Mucosa of stomach (tissue), 1 donor: ENCODE measurements around the gene SLC5A8.
"Not testable (repeated sequence)": the region's sequence is repeated elsewhere in the genome, so short reads cannot be mapped to it uniquely, and the experiment has no call there.

Source experiments
- H3K27me3 ChIP-seq: one replicate; pipeline ENCODE4 v1.7.0; 2013; ENCODE audit warnings: mild to moderate bottlenecking, low read length; ENCODE audit not compliant: control insufficient read depth, insufficient read depth
- H3K36me3 ChIP-seq: one replicate; pipeline ENCODE4 v1.7.0; 2013; ENCODE audit warnings: low read length; ENCODE audit not compliant: control insufficient read depth, insufficient read depth
- H3K4me1 ChIP-seq: one replicate; pipeline ENCODE4 v1.7.0; 2013; ENCODE audit warnings: mild to moderate bottlenecking, low read length; ENCODE audit not compliant: control insufficient read depth, insufficient read depth
- H3K4me3 ChIP-seq: one replicate; pipeline ENCODE4 v1.7.0; 2013; ENCODE audit warnings: low read length
- H3K9ac ChIP-seq: one replicate; pipeline ENCODE4 v1.7.0; 2013; ENCODE audit warnings: mild to moderate bottlenecking, low read length, moderate library complexity
- H3K9me3 ChIP-seq: one replicate; pipeline ENCODE4 v1.7.0; 2013; ENCODE audit warnings: mild to moderate bottlenecking, low read length, moderate library complexity; ENCODE audit not compliant: control insufficient read depth
- donor health status: Pancreatic carcinoma.

SLC5A8 gene

DNA sequence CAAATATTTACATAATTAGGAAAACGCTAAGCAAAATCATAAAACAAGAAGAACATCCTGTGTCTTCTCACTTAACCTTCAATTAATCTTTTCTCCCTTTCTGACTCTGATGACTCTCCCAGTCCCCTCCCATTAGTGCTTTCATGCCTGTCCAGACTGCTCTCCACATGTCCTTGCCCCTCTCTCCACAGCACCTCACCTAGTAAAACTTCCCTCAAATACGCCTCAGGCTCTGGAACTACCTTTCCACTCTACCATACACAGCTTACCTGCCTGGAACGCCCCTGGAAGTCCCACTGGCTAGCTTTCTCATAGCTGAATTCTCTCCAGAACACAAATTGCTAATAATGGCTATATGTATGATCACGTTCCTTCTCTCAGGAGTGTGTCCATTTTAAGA lies 44.7 kb downstream of the SLC5A8 start:
- H3K9me3 ChIP-seq: no peaks in the 10 kb centered on the region
- H3K36me3 ChIP-seq: no peaks in the 10 kb centered on the region
- H3K4me3 ChIP-seq: no peak overlapping the region
- no peaks in the 10 kb centered on the region for H3K27me3 ChIP-seq
- H3K4me1 ChIP-seq: no peaks in the 10 kb centered on the region
- H3K9ac ChIP-seq: no peak overlapping the region

DNA sequence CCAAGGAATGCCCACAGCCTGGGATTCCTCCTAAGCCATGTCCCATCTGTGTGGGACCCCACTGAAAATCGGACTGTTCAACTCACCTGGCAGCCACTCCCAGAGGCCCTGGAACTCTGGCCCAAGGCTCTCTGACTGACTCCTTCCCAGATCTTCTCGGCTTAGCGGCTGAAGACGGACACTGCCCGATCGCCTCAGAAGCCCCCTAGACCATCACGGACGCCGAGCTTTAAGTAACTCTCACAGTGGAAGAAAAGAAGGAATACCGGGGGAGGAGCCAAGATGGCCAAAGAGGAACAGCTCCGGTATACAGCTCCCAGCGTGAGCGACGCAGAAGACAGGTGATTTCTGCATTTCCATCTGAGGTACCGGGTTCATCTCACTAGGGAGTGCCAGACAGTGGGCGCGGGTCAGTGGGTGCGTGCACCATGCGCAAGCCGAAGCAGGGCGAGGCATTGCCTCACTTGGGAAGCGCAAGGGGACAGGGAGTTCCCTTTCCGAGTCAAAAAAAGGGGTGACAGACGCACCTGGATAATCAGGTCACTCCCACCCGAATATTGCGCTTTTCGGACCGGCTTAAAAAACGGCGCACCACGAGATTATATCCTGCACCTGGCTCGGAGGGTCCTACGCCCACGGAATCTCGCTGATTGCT lies 64.1 kb downstream of the SLC5A8 start:
- H3K9ac ChIP-seq, H3K36me3 ChIP-seq, H3K27me3 ChIP-seq, H3K4me3 ChIP-seq, H3K9me3 ChIP-seq, H3K4me1 ChIP-seq: not testable (repeated sequence)

DNA sequence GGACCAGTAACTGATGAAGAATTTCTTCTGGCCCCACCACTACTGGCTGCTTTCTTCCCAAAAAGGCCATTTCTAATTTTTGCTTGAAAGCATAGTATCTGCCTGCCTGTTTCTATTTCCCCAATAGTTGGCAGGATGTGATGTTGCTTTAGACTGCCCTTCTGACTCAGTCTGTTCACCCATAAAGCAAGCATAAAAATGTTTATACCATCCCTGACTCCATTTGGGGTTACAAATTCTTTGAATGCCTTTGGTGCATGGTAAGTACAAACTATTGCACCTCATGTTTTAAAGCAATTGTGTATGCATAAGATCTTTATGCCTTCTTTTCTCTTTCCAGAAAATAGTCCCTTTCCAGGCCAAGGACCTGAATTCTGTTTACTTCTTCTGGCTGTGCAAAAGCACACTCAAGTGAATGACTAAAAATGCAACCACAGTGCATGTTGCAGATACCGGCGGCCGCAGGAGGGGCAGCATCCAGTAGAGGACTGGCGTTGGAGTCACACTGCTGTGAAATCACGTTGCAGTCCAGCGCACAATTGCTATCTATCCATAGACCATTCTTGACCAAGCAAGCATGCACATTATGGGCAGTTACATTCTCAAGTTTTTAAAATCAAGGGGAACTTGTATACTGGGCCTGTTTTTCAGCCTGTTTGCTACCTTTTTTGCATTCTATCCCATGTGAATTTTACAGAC lies 82.4 kb downstream of the SLC5A8 start:
- Histone ChIP-seq H3K4me3 (no peak overlapping the region), H3K4me1 (no peaks in the 10 kb centered on the region), H3K36me3 (no peaks in the 10 kb centered on the region), H3K9ac (no peak overlapping the region), H3K27me3 (no peaks in the 10 kb centered on the region), H3K9me3 (no peaks in the 10 kb centered on the region)

DNA sequence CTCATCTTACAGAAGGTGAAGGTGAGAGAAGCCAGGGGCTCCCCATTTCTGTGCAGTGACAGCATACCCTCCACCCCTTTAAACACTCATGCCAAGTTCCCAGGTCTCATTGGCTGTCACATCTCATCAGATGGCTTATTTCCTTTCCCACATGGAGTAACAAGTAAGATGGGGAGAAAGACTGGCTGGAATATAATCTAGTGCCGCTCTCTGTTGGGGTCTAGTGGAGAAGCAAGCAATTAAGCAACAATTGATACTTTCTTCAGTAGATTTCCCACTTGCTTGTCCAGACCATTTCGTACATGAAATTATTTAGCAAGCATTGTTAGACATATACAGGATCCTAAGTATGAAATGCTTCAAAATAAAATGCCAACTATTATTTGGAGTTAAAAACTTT lies 92.2 kb downstream of the SLC5A8 start:
- H3K36me3 ChIP-seq: no peaks in the 10 kb centered on the region
- no peaks in the 10 kb centered on the region for H3K27me3 ChIP-seq
- H3K9me3 ChIP-seq: no peaks in the 10 kb centered on the region
- no peak overlapping the region for H3K9ac ChIP-seq
- no peaks in the 10 kb centered on the region for H3K4me1 ChIP-seq
- no peak overlapping the region for H3K4me3 ChIP-seq

DNA sequence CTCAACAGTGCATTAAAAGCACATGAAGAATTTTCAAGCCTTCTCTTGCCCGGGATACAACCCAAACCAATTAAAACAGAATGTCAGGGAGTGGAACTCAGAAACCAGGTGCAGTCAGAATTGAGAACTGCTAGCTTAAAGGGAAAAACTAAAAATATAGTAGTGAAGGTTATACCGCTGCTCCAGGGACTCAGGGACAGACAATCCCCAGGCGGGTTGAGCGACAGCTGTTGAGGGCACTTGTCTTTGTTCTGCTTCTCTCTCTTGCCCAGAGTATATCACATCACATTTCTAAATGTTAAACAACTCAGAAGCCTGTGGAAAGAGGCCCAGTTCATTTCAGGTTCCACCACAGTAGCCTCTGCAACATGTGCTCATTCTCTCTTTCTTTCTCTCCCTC lies 93.1 kb downstream of the SLC5A8 start:
- Histone ChIP-seq H3K9me3 (no peaks in the 10 kb centered on the region), H3K9ac (no peak overlapping the region), H3K27me3 (no peaks in the 10 kb centered on the region), H3K36me3 (no peaks in the 10 kb centered on the region), H3K4me3 (no peak overlapping the region), H3K4me1 (no peaks in the 10 kb centered on the region)

DNA sequence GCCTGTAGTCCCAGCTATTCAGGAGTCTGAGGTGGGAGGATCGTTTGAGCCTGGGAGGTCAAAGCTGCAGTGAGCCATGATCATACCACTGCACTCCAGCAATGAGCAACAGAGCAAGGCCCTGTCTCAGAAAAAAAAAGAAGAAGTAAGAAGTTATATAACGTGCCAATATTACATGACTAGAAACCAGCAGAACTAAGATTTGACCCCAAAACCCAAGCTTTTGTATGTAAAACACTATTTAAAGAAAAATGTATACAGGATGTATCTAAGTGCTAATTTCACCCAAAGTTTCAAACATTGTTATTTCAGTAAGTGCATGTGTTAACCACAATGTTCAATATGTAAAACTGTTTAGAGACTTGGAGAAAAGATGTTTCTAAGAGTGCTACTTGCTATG lies 94.7 kb downstream of the SLC5A8 start:
- H3K4me1 ChIP-seq: no peaks in the 10 kb centered on the region
- no peak overlapping the region for H3K4me3 ChIP-seq
- H3K36me3 ChIP-seq: no peaks in the 10 kb centered on the region

DNA sequence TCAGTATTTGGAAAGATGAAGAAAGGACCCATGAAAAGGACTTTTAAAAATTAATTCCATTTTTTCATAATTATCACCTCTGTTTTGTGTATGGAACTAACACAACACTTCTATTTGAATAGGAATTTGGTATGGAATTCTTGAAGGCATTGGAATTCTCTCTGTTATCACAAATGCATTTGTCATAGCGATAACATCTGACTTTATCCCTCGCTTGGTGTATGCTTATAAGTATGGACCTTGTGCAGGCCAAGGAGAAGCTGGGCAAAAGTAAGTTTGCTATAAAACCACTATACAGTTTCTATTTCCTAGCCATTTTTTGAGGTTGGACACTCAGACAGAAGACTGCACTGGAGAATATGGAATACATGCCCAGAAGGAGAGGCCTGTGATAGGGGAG lies 98.6 kb downstream of the SLC5A8 start:
- H3K36me3 ChIP-seq: no peaks in the 10 kb centered on the region
- no peak overlapping the region for H3K4me3 ChIP-seq
- no peak overlapping the region for H3K9ac ChIP-seq
- H3K27me3 ChIP-seq: no peaks in the 10 kb centered on the region
- H3K9me3 ChIP-seq: no peaks in the 10 kb centered on the region
- no peaks in the 10 kb centered on the region for H3K4me1 ChIP-seq

More for the DNA sequence above, 94.7 kb downstream of the SLC5A8 start:
- Histone ChIP-seq H3K9ac (no peak overlapping the region), H3K9me3 (no peaks in the 10 kb centered on the region), H3K27me3 (no peaks in the 10 kb centered on the region)

DNA sequence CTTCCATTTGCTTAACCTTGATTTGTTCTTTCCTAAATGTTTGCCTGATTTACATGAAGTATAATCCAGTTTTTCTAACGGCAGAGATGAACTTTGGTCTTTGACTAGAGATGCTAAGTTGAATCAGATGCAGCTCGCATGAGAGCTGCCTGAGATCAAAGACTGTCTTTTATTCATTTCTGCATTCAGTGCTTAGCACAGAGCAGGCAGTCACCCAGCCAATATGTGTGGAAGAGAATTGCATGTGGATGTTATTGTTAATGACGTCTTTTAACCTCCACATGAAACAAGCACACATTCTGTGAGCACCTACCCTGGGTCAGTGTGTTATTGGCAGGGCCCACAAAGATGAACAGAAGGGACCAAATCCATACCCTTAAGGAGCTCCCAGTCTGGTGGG lies 99.2 kb downstream of the SLC5A8 start:
- H3K27me3 ChIP-seq: no peaks in the 10 kb centered on the region
- H3K36me3 ChIP-seq: no peaks in the 10 kb centered on the region
- H3K9me3 ChIP-seq: no peaks in the 10 kb centered on the region
- H3K4me1 ChIP-seq: no peaks in the 10 kb centered on the region
- no peak overlapping the region for H3K4me3 ChIP-seq
- H3K9ac ChIP-seq: no peak overlapping the region

DNA sequence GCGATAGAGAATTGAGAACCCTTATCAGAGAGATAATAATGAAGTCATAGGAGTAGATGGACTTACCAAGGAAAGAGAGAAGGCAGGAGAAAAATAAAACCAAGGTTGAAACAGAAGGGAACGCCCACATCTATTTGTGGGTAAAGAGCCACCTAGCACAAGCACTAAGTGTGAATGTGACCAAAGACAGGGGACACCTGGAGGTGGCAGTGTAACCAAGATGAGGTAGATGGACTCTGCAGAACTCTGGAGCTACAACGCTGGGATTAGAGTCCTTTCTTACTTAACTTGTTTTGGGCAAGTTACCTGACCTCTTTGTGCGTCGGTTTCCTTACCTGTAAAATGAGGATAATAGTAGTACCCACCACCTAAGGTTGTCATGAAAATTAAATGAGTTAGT lies 101.9 kb downstream of the SLC5A8 start:
- Histone ChIP-seq H3K9ac (no peak overlapping the region), H3K36me3 (no peaks in the 10 kb centered on the region), H3K4me3 (no peak overlapping the region), H3K9me3 (no peaks in the 10 kb centered on the region), H3K27me3 (no peaks in the 10 kb centered on the region), H3K4me1 (no peaks in the 10 kb centered on the region)

DNA sequence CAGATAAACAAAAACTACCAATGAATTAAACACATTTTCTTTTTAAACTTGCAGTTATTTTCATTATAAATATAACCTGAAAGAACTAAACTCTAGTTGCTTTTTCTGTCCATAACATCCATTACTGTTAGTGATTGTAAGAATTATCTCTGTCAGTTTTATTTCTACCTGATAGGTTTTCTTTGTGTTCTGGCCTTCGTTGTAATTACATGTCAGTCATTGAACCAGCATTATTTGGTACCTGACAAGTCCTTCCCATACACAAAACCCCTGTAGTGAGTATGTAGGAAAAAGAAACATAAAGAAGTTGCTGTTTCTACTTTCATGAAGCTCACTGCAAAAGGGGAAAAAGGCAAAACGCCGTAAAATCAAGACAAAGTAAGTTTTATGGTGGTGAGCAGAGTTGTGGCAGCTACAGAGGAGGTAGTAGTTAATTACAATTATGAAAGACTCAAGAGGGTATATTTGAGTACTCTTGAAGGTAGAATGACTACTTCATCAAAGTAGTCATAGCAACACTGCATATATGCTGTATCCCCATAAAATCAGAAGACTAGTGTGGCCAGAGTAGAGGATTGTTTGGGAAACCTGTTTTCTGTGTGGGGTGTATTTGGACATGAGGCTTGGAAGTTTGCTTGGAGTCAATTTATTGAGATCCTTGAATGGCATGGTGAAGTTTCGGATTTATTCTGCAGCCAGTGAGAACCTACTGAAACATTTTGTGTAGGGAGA lies 102.8 kb downstream of the SLC5A8 start:
- H3K9me3 ChIP-seq: no peaks in the 10 kb centered on the region
- H3K9ac ChIP-seq: no peak overlapping the region
- no peak overlapping the region for H3K4me3 ChIP-seq
- no peaks in the 10 kb centered on the region for H3K36me3 ChIP-seq
- no peaks in the 10 kb centered on the region for H3K4me1 ChIP-seq
- no peaks in the 10 kb centered on the region for H3K27me3 ChIP-seq
